ENCODE results near the gene TMEM164. TPM values are rescaled to one million over a fixed set of nuclear protein-coding genes. Genes with fewer than 3 reads are reported as not detected.

TMEM164 gene
- total RNA-seq, 3 donors from 2014 or later (not counting 1 experiment from before 2014, with no cell fraction given) = 18.9 to 80.6 (median 30.6) TPM

DNA sequence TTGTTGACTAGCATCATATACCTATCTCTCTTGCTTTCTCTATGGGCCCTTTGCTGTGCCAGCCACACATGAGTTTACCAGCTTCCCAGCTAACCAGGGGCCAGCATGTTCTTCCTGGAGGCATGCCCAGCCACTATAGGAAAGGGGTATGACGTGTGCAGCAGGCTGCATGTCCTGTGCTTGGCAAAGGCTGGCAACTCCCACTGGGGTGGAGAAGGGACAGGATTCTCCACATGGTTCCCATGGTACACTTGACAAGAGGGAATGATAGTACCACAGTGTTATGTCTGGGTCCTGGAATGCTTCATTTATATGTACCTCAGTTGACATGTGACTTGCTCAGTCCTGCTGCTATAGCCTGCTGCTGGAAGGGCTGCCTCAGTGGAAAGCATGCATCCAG, 78.8 kb downstream of the TMEM164 start:
- TF ChIP-seq, protein P1, sequence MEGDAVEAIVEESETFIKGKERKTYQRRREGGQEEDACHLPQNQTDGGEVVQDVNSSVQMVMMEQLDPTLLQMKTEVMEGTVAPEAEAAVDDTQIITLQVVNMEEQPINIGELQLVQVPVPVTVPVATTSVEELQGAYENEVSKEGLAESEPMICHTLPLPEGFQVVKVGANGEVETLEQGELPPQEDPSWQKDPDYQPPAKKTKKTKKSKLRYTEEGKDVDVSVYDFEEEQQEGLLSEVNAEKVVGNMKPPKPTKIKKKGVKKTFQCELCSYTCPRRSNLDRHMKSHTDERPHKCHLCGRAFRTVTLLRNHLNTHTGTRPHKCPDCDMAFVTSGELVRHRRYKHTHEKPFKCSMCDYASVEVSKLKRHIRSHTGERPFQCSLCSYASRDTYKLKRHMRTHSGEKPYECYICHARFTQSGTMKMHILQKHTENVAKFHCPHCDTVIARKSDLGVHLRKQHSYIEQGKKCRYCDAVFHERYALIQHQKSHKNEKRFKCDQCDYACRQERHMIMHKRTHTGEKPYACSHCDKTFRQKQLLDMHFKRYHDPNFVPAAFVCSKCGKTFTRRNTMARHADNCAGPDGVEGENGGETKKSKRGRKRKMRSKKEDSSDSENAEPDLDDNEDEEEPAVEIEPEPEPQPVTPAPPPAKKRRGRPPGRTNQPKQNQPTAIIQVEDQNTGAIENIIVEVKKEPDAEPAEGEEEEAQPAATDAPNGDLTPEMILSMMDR (IDR thresholded peaks at IDR 0.05) = no peak
- Histone ChIP-seq H3K36me3 (ENCODE audit: control insufficient read depth, insufficient read depth, low read length) (no peaks in the 10 kb centered on the region), H3K4me3 (ENCODE audit: low read length) (no peak overlapping the region), H3K27me3 (ENCODE audit: control insufficient read depth, insufficient read depth, low read length) (no peaks in the 10 kb centered on the region), H3K9me3 (ENCODE audit: control insufficient read depth, insufficient read depth, low read length) (no peaks in the 10 kb centered on the region), H3K4me1 (ENCODE audit: control insufficient read depth, insufficient read depth, low read length) (no peaks in the 10 kb centered on the region), H3K27ac (ENCODE audit: low read length) (no peak overlapping the region)
- no peak overlapping the region for H3K27ac Mint-ChIP-seq
- H3K36me3 Mint-ChIP-seq = no peaks in the 10 kb centered on the region
- no peak overlapping the region for H3K4me3 Mint-ChIP-seq
- H3K27me3 Mint-ChIP-seq (ENCODE audit: low read depth in 2 of 2) = no peaks in the 10 kb centered on the region
- intact Hi-C loops (cut with micrococcal nuclease) = no loop called here
- WGBS (ENCODE audit: insufficient coverage) = 100% methylated on average over 1 of the region's 1 CpG
- H3K9me3 Mint-ChIP-seq = no peaks in the 10 kb centered on the region
- ATAC-seq (no peak), DNase-seq (no peak)
- peaks cover 0 to 4% of the 10 kb centered on the region in 2 donors for H3K4me1 Mint-ChIP-seq

DNA sequence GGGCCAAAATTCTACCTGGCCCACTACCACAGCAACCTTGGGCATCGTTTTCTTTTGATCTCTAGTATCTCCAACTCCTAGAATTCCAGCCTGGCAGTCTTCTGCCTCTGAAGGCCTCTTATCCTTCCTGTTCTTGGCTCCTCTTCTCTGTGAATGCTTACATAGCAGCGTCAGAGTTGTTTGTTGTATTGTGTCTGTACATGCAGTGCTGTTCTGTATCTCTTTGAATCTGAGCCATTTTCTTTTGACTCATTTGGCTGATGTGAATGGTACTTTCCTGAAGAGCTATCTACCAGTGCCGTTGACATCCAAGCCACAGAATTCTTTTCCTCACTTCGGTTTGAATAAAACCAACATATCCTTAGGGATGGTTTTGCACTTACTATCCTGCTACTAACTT, 79.2 kb downstream of the TMEM164 start:
- intact Hi-C loops (cut with micrococcal nuclease) = no loop called here
- Mint-ChIP-seq H3K9me3 (no peaks in the 10 kb centered on the region), H3K36me3 (no peaks in the 10 kb centered on the region), H3K4me1 (peaks cover under 1 to 7% of the 10 kb centered on the region in 2 donors), H3K27me3 (ENCODE audit: low read depth in 2 of 2) (no peaks in the 10 kb centered on the region), H3K4me3 (no peak overlapping the region), H3K27ac (no peak overlapping the region)
- Histone ChIP-seq H3K9me3 (ENCODE audit: control insufficient read depth, insufficient read depth, low read length) (no peaks in the 10 kb centered on the region), H3K4me3 (ENCODE audit: low read length) (no peak overlapping the region), H3K36me3 (ENCODE audit: control insufficient read depth, insufficient read depth, low read length) (no peaks in the 10 kb centered on the region), H3K4me1 (ENCODE audit: control insufficient read depth, insufficient read depth, low read length) (no peaks in the 10 kb centered on the region), H3K27ac (ENCODE audit: low read length) (no peak overlapping the region), H3K27me3 (ENCODE audit: control insufficient read depth, insufficient read depth, low read length) (no peaks in the 10 kb centered on the region)
- no peak for ATAC-seq
- DNase-seq = no peak
- WGBS (ENCODE audit: insufficient coverage) = 87% methylated on average over 3 of the region's 4 CpGs
- TF ChIP-seq, protein P1 (IDR thresholded peaks at IDR 0.05) = no peak

DNA sequence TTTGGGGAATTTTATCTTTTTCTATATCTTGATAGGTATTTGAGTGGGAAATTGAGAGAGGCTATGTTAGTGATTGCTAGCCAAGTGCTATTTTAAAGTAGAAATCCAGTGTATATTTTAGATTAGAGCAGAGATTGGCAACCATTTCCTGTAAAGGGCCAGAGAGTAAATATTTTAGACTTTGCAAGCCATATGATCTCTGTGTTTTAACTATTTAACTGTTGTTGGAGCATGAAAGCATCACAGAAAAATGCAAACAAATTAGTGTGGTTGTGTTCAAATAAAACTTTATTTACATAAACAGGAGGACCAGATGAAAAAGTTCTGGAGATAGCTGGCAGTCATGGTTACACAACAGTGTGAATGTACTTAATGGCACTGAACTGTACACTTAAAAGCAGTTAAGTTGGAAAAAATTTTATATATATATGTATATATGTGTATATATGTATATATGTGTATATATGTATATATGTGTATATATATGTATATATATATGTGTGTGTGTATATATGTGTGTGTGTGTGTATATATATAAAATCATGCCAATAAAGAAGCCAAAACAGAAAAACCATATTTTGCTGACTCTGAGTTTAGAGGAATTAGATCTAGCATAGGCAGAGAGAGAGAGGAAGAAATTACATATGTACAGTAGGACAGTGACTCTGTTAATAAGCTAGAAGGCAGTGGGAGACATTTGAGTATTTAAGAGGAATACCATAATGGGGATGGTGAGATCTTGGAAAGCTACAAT, 83.4 kb downstream of the TMEM164 start:
- Histone ChIP-seq H3K27ac (ENCODE audit: low read length) (no peak overlapping the region), H3K36me3 (ENCODE audit: control insufficient read depth, insufficient read depth, low read length) (no peaks in the 10 kb centered on the region), H3K4me1 (ENCODE audit: control insufficient read depth, insufficient read depth, low read length) (peaks cover 6% of the 10 kb centered on the region), H3K9me3 (ENCODE audit: control insufficient read depth, insufficient read depth, low read length) (no peaks in the 10 kb centered on the region), H3K27me3 (ENCODE audit: control insufficient read depth, insufficient read depth, low read length) (no peaks in the 10 kb centered on the region), H3K4me3 (ENCODE audit: low read length) (no peak overlapping the region)
- Mint-ChIP-seq H3K27ac (no peak overlapping the region), H3K36me3 (no peaks in the 10 kb centered on the region), H3K9me3 (no peaks in the 10 kb centered on the region), H3K4me3 (no peak overlapping the region), H3K27me3 (ENCODE audit: low read depth in 2 of 2) (no peaks in the 10 kb centered on the region), H3K4me1 (peaks cover 7 to 38% of the 10 kb centered on the region in 2 donors)
- TF ChIP-seq, protein P1 (IDR thresholded peaks at IDR 0.05) = no peak
- ATAC-seq (no peak), DNase-seq (no peak)
- intact Hi-C loops (cut with micrococcal nuclease) = no loop called here
